ENCODE results near the gene SMNDC1. TPM values are rescaled to one million over a fixed set of nuclear protein-coding genes. Genes with fewer than 3 reads are reported as not detected.

The SMNDC1 gene
- total RNA-seq, 2 donors from 2014 or later = 24.3 to 24.7 TPM

Other genes with a start within 250 kb of the SMNDC1 start
- gene MXI1, start 97.3 kb downstream of the SMNDC1 start, total RNA-seq = 100 to 1,000 TPM; 134 to 154 TPM
- gene DUSP5, start 193.0 kb upstream of the SMNDC1 start, total RNA-seq = 10 to 100 TPM in 1 of 2 donors, 1 to 10 TPM in 1; 7.1 to 52.2 TPM

All from left colon (tissue), 2 donors.